Heart left ventricle (tissue), 16 donors: Measurements from ENCODE around the gene PFDN6. TPM values are rescaled to one million over a fixed set of nuclear protein-coding genes. Genes with fewer than 3 reads are reported as not detected.

Source experiments
- ATAC-seq, 4 donors: fragments of 200-7000 bp; cut with Tn5 transposase; one replicate each; pipeline ENCODE4 v1.9.1; 2020 to 2022; ENCODE audit warnings: moderate library complexity in 4 of 4, mild to moderate bottlenecking in 3 of 4, moderate number of reproducible peaks in 1 of 4
- DNase-seq, 5 donors: peaks; one replicate each; pipeline ENCODE4 v3.0.0-alpha.2; 2020
- H3K27ac ChIP-seq, 12 donors: fragments of 200-600 bp; sonication (generic) in 4 of 12; one replicate each; pipeline versions ENCODE4 v1.5.0 to v1.8.0; 2016 to 2022; ENCODE audit warnings: mild to moderate bottlenecking in 2 of 12
- H3K27me3 ChIP-seq, 9 donors: fragments of 200-600 bp; sonication (generic) in 2 of 9; one replicate each; pipeline versions ENCODE4 v1.5.1 to v1.8.0; 2016 to 2022; ENCODE audit warnings: mild to moderate bottlenecking in 3 of 9
- H3K36me3 ChIP-seq, 9 donors: fragments of 200-600 bp; sonication (generic) in 2 of 9; one replicate each; pipeline versions ENCODE4 v1.5.0 to v1.8.0; 2018 to 2022; ENCODE audit warnings: mild to moderate bottlenecking in 2 of 9
- H3K4me1 ChIP-seq, 12 donors: fragments of 200-600 bp; sonication (generic) in 4 of 12; one replicate each; pipeline versions ENCODE4 v1.5.0 to v1.8.0; 2016 to 2022; ENCODE audit warnings: mild to moderate bottlenecking in 3 of 12
- H3K4me3 ChIP-seq, 12 donors: fragments of 200-600 bp; sonication (generic) in 4 of 12; one replicate each; pipeline versions ENCODE4 v1.5.0 to v1.8.0; 2017 to 2022; ENCODE audit warnings: mild to moderate bottlenecking in 9 of 12, moderate library complexity in 4 of 12
- H3K9me3 ChIP-seq, 12 donors: fragments of 200-600 bp; sonication (generic) in 4 of 12; one replicate each; pipeline versions ENCODE4 v1.5.0 to v1.8.0; 2016 to 2022; ENCODE audit warnings: mild to moderate bottlenecking in 1 of 12
- POLR2A ChIP-seq, 2 donors: fragments of 450-650 bp; IDR thresholded peaks; one replicate each; pipeline ENCODE4 v1.6.1; 2017; ENCODE audit warnings: antibody characterized with exemption in 2 of 2, mild to moderate bottlenecking in 2 of 2, moderate library complexity in 2 of 2
- WGBS, 4 donors: extraction: QIAGEN DNeasy Blood & Tissue Kit in 2 of 4; methylation state at CpG; one replicate each; pipeline versions ENCODE4 v1.1.5 to v1.1.7; 2013 to 2018; 5-methylcytosine and 5-hydroxymethylcytosine counted together
- intact Hi-C, 10 donors: fragments of 100-400 bp; cut with DNase I; formaldehyde crosslinking; loops; one replicate each; pipeline versions ENCODE4 v1.11.1 to v1.14.2; 2022
- polyA plus RNA-seq, 2 donors: library from polyadenylated mRNA; stranded (reverse); fragments of 200-250 nt; gene quantifications; one replicate each; pipeline ENCODE4 v1.2.3, GENCODE V29; 2013
- total RNA-seq, 9 donors: library from RNA; depleted of rRNA in 2 of 9; stranded (reverse); fragments of >200 nt in 2 of 9; fragmentation: NEBNext Ultra II Directional in 3 of 9; extraction: Animal tissue kit (Norgen Biotek cat#: 25700) in 3 of 9; gene quantifications; one replicate each; pipeline versions ENCODE4 v1.1.0 to v1.2.4, GENCODE V29; 2016 to 2023
- TF ChIP-seq, protein P1 (sequence below), 12 donors: fragments of 200-600 bp; sonication (generic) in 4 of 12; IDR thresholded peaks; one replicate each; pipeline versions ENCODE4 v1.5.0 to v1.8.0; 2018 to 2022; ENCODE audit warnings: antibody characterized with exemption in 12 of 12, mild to moderate bottlenecking in 5 of 12
- donor health status: ischemic (EF 13 %, LVEDD 7.1; RV severe dilation, severe dysfunction).
- donor health status: healthy with polysubstance abuse.
- donor health status: DM: no; HTN: yes; CAD: no.
- donor health status: DM: no; HTN: no; CAD: no.
- donor health status: ischemic (EF 25% LVEDD 6.9; RV normal size, moderate dysfunction).
- donor health status: ischemic (EF 25% LVEDD 5.7; RV mildly dilated, moderate dysfunction).
- donor health status: healthy.
- donor health status: DM: yes; HTN: yes; CAD: no.
- donor health status: ischemic (EF 35%, LVEDD 5.7; RV mildly dilated, moderate dysfunction).
- donor health status: nonischemic (EF 11% LVEDD 7.7; RV severe dilation, severe dysfunction).
- donor health status: DM: yes; HTN: yes; CAD: no.
- donor health status: PGD.
- donor health status: ischemic (EF 29% LVEDD 5.4; RV normal size, mild dysfunction).
- donor health status: nonischemic (EF 23%, LVEDD 6.1; RV moderate dilation, normal function).

PFDN6 gene
- total and polyA plus RNA-seq, 11 donors, result 29.2 to 287 (median 44.3) TPM

DNA sequence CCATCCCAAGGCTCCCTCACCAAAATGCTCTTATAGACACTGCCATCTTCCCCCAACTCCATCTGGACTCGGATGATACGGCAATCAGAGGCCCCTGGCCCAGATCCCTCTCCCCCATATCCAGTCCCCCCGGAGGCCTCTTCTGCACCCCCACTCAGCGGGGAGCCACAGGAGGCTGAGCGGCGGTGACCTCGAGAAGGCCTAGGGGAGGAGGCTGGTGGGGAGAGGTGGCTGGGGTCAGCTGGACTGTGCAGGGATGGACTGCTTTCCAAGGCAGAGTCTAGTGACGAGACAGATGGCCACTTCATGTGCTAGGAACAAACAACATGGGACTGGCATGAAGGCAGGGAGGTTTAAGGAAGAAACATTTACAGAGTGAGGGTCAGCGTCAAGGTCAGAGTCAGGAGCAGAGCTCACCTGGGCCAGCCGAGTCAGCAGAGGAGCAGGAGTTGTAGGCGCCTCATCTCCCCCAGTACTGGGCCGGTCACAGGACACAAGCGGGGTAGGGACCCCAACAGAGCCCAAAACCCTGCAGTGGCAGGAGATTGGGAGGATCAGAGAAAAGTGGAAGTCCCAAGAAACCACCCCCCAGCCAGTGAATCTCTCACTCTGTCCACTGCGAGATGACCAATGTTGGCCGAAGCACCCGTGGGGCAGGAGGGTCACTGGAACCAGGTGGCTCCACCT is 3.7 kb downstream of the PFDN6 start:
- WGBS, 4 donors, result 85 to 90% (median 87%) methylated on average over 15 to 16 of the region's 16 CpGs
- Histone ChIP-seq H3K36me3 (peaks cover 0 to 65% (median 59%) of the 10 kb centered on the region in 9 donors), H3K9me3 (no peaks in the 10 kb centered on the region), H3K27me3 (no peaks in the 10 kb centered on the region), H3K4me1 (peaks cover 0 to 33% (median 23%) of the 10 kb centered on the region in 12 donors), H3K4me3 (no peak overlapping the region), H3K27ac (no peak overlapping the region)
- intact Hi-C loops, result no loop called here
- no peak for TF ChIP-seq POLR2A (IDR thresholded peaks at IDR 0.05)
- TF ChIP-seq, protein P1, sequence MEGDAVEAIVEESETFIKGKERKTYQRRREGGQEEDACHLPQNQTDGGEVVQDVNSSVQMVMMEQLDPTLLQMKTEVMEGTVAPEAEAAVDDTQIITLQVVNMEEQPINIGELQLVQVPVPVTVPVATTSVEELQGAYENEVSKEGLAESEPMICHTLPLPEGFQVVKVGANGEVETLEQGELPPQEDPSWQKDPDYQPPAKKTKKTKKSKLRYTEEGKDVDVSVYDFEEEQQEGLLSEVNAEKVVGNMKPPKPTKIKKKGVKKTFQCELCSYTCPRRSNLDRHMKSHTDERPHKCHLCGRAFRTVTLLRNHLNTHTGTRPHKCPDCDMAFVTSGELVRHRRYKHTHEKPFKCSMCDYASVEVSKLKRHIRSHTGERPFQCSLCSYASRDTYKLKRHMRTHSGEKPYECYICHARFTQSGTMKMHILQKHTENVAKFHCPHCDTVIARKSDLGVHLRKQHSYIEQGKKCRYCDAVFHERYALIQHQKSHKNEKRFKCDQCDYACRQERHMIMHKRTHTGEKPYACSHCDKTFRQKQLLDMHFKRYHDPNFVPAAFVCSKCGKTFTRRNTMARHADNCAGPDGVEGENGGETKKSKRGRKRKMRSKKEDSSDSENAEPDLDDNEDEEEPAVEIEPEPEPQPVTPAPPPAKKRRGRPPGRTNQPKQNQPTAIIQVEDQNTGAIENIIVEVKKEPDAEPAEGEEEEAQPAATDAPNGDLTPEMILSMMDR (IDR thresholded peaks at IDR 0.05), result no peak
- DNase-seq (peak in 1 of 5 donors; percentile 39), ATAC-seq (no peak)

DNA sequence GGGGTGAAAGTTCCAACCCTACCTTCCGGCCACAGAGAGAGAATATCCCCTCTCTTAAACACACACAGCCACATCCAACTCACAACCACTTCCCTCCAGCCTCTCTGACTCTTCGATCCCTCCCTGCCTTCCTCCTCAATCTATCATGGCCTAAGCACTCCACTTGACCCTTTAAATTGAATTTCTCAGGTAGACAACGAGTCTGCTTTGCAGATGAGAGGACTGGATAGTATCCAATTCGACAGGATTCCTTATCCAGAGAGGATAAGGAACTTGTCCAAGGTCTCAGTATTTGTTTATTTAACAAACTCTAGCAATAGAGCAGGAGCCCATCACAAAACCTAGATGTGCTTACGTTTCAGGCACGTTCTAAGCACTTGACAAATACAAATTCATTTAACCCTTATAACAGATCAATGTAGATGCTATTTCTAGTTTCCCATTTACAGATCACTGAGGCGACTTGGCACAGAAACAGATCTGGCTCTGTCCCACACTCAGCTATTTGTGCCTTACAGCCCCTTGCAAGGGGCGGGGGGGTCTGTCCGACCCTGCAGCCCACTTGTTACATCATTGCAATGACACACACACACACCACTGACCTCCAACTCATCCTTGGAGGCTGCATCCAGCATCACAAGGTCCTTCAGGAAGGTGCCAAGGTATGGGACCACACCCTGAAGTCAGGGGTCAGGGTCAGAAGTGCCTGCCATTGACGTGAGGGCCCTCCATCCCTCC is 4.9 kb downstream of the PFDN6 start:
- intact Hi-C loops, result no loop called here
- TF ChIP-seq, protein P1 (IDR thresholded peaks at IDR 0.05), result no peak
- no peak for TF ChIP-seq POLR2A (IDR thresholded peaks at IDR 0.05)
- ATAC-seq (no peak), DNase-seq (no peak)
- no peaks in the 10 kb centered on the region for H3K9me3 ChIP-seq
- no peak overlapping the region for H3K27ac ChIP-seq
- peaks cover 0 to 32% (median 18%) of the 10 kb centered on the region in 12 donors for H3K4me1 ChIP-seq
- no peaks in the 10 kb centered on the region for H3K27me3 ChIP-seq
- WGBS, 4 donors, result 69 to 74% (median 71%) methylated on average over 10 of the region's 10 CpGs
- H3K36me3 ChIP-seq, result peaks cover 0 to 65% (median 59%) of the 10 kb centered on the region in 9 donors
- H3K4me3 ChIP-seq, result no peak overlapping the region

DNA sequence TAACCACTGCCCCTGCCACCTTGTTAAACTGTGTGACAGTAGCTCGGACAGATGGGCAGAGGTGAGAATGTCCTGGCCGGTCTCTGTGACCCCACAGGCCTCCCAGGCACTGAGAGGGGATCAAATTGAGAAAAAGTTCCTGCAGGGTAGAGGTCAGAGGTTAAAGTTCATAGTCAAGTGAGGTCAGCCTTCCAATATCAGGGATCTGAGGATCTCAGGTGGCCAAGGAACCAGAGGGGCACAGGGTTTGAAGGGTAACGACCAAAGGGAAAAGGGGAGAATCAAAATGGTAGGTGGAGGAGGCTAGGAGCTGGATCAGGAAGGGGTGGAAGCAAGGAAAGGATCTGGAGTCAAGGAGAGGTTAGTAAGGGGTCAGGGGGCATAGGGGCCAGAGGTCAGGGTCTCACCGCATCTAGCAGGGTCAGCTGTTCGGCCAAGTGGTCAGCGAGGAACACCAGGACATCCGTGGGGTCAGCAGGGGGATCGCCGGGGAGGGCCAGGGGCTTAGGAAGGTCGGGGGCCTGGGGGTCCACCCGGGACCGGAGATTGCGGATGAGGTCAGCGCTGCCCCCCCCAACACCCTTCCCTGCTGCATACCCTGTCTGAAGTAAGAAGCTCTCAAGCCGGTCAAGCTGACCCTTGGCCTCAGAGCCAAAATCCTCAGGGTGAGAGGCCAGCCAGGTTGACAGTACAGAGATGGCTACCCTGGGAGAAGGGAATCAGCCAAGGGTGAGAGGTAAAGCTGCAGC is 6.4 kb downstream of the PFDN6 start:
- H3K9me3 ChIP-seq, result no peaks in the 10 kb centered on the region
- 86 to 91% (median 88%) methylated on average over 15 of the region's 15 CpGs for WGBS, 4 donors
- TF ChIP-seq, protein P1 (IDR thresholded peaks at IDR 0.05), result no peak
- no peak for TF ChIP-seq POLR2A (IDR thresholded peaks at IDR 0.05)
- H3K4me1 ChIP-seq, result peaks cover 0 to 31% (median 18%) of the 10 kb centered on the region in 12 donors
- peaks cover 0 to 65% (median 58%) of the 10 kb centered on the region in 9 donors for H3K36me3 ChIP-seq
- no peak overlapping the region for H3K27ac ChIP-seq
- intact Hi-C loops, result no loop called here
- ATAC-seq, result no peak
- peak in 1 of 5 donors; percentile 55 for DNase-seq
- H3K4me3 ChIP-seq, result no peak overlapping the region
- no peaks in the 10 kb centered on the region for H3K27me3 ChIP-seq
